H1 (cell line): Measurements from ENCODE around the gene PHYH. TPM values are rescaled to one million over a fixed set of nuclear protein-coding genes. Genes with fewer than 3 reads are reported as not detected.

Source experiments
- CTCF ChIA-PET: fragments of 300-600 bp; sonication (Branson Sonifier 250); formaldehyde crosslinking; loops from one replicate; lab custom pipeline; 2021; ENCODE audit not compliant: partially characterized antibody; lab: Charles Lee
- POLR2A ChIA-PET: fragments of 300-600 bp; sonication (Branson Sonifier 250); formaldehyde crosslinking; loops from one replicate; lab custom pipeline; 2021; ENCODE audit warnings: inconsistent platforms; ENCODE audit not compliant: partially characterized antibody; lab: Charles Lee
- DNase-seq, 2 experiments: peaks; one replicate each; pipeline versions ENCODE4 v3.0.0 to v3.0.0-alpha.2; 2010 to 2022; ENCODE audit warnings: low spot score in 2 of 2, low read depth in 1 of 2, mixed read lengths in 1 of 2
- FAIRE-seq: peaks from 2 replicates; lab custom pipeline; 2011; peaks lifted over from hg19 to GRCh38; lab: Jason Lieb, UNC
- H2AFZ ChIP-seq: 2 replicates; pipeline ENCODE4 v1.8.1; 2012; ENCODE audit warnings: low read length, inconsistent platforms
- H2AK5ac ChIP-seq: 2 replicates; pipeline ENCODE4 v1.6.1; 2013; ENCODE audit warnings: low read depth, low read length
- H2BK120ac ChIP-seq: replicated peaks from 2 replicates; pipeline ENCODE3; 2013; ENCODE audit warnings: low read depth, low read length, inconsistent platforms
- H2BK12ac ChIP-seq: 2 replicates; pipeline ENCODE4 v1.6.1; 2013; ENCODE audit warnings: low read depth, low read length
- H2BK15ac ChIP-seq: 2 replicates; pipeline ENCODE4 v1.6.1; 2013; ENCODE audit warnings: low read length
- H2BK20ac ChIP-seq: 2 replicates; pipeline ENCODE4 v1.6.1; 2013; ENCODE audit warnings: low read length
- H2BK5ac ChIP-seq: 2 replicates; pipeline ENCODE4 v1.6.1; 2013; ENCODE audit warnings: low read depth, low read length
- H3K14ac ChIP-seq: 2 replicates; pipeline ENCODE4 v1.6.1; 2013; ENCODE audit warnings: inconsistent platforms; ENCODE audit not compliant: insufficient read length
- H3K18ac ChIP-seq: 2 replicates; pipeline ENCODE4 v1.6.1; 2013; ENCODE audit warnings: low read length; ENCODE audit errors: extremely low read depth
- H3K23ac ChIP-seq: 2 replicates; pipeline ENCODE4 v1.6.1; 2013; ENCODE audit warnings: inconsistent platforms; ENCODE audit not compliant: insufficient read length
- H3K23me2 ChIP-seq: 2 replicates; pipeline ENCODE4 v1.6.1; 2013; ENCODE audit warnings: low read depth, low read length
- H3K27ac ChIP-seq: 2 replicates; pipeline ENCODE4 v1.6.1; 2011; ENCODE audit warnings: low read depth, low read length, inconsistent platforms
- H3K27me3 ChIP-seq, 4 experiments: replicated peaks in 1 of 4; 1 replicate in 1 of 4; 2 replicates in 3 of 4; pipeline versions ENCODE4 v1.6.1 to v1.8.1; 2011 to 2013; ENCODE audit warnings: low read length in 3 of 4, mild to moderate bottlenecking in 3 of 4, inconsistent platforms in 2 of 4, mixed read lengths in 2 of 4, moderate library complexity in 1 of 4; ENCODE audit not compliant: control insufficient read depth in 3 of 4, insufficient read depth in 3 of 4; ENCODE audit errors: extremely low read depth in 1 of 4
- H3K36me3 ChIP-seq, 4 experiments: 2 replicates each; pipeline versions ENCODE4 v1.6.1 to v1.8.1; 2011 to 2013; ENCODE audit warnings: mild to moderate bottlenecking in 4 of 4, low read length in 3 of 4, moderate library complexity in 2 of 4, control low read depth in 1 of 4, inconsistent platforms in 1 of 4; ENCODE audit not compliant: insufficient read depth in 4 of 4, control insufficient read depth in 2 of 4
- H3K4ac ChIP-seq: replicated peaks from 2 replicates; pipeline ENCODE3; 2013; ENCODE audit warnings: low read length, low read depth, mixed read lengths, inconsistent platforms; ENCODE audit not compliant: insufficient read length
- H3K4me1 ChIP-seq, 4 experiments: replicated peaks in 1 of 4; 1 replicate in 1 of 4; 2 replicates in 3 of 4; pipeline versions ENCODE4 v1.6.1 to v1.8.1; 2011 to 2013; ENCODE audit warnings: low read length in 3 of 4, inconsistent platforms in 2 of 4, mixed read lengths in 1 of 4; ENCODE audit not compliant: insufficient read depth in 4 of 4, control insufficient read depth in 3 of 4
- H3K4me2 ChIP-seq, 2 experiments: 2 replicates each; pipeline versions ENCODE4 v1.6.1 to v1.8.1; 2011 to 2013; ENCODE audit warnings: low read depth in 2 of 2, low read length in 2 of 2, control low read depth in 1 of 2, inconsistent platforms in 1 of 2, mild to moderate bottlenecking in 1 of 2; ENCODE audit not compliant: insufficient read depth in 1 of 2
- H3K4me3 ChIP-seq, 4 experiments: fragments of 200-600, 300-600 bp in 1 of 4; sonication (generic), shearing (Covaris generic), sonication (Bioruptor Twin) in 1 of 4; 2 replicates each; pipeline versions ENCODE4 v1.5.1 to v1.8.1; 2011 to 2016; ENCODE audit warnings: low read length in 4 of 4, low read depth in 3 of 4, control low read depth in 2 of 4, inconsistent platforms in 2 of 4, mild to moderate bottlenecking in 2 of 4, mixed read lengths in 1 of 4, moderate library complexity in 1 of 4; ENCODE audit not compliant: insufficient read depth in 2 of 4; ENCODE audit errors: extremely low read depth in 1 of 4
- H3K56ac ChIP-seq: replicated peaks from 2 replicates; pipeline ENCODE3; 2013; ENCODE audit warnings: low read depth, mild to moderate bottlenecking, mixed read lengths, low read length, inconsistent platforms; ENCODE audit not compliant: insufficient read length
- H3K79me1 ChIP-seq: 2 replicates; pipeline ENCODE4 v1.6.1; 2013; ENCODE audit warnings: low read depth, low read length, control low read depth
- H3K79me2 ChIP-seq, 2 experiments: 2 replicates each; pipeline versions ENCODE4 v1.6.1 to v1.8.1; 2012 to 2013; ENCODE audit warnings: low read length in 2 of 2, mild to moderate bottlenecking in 2 of 2, inconsistent platforms in 1 of 2; ENCODE audit not compliant: insufficient read depth in 2 of 2, control insufficient read depth in 1 of 2
- H3K9ac ChIP-seq, 4 experiments: replicated peaks in 1 of 4; 1 replicate in 1 of 4; 2 replicates in 3 of 4; pipeline versions ENCODE4 v1.6.1 to v1.8.1; 2011 to 2013; ENCODE audit warnings: low read depth in 3 of 4, low read length in 3 of 4, control low read depth in 2 of 4, mild to moderate bottlenecking in 2 of 4, moderate library complexity in 2 of 4, inconsistent platforms in 1 of 4; ENCODE audit errors: extremely low read depth in 1 of 4
- H3K9me3 ChIP-seq, 2 experiments: 2 replicates each; pipeline versions ENCODE4 v1.6.1 to v1.8.1; 2012 to 2013; ENCODE audit warnings: mild to moderate bottlenecking in 2 of 2, moderate library complexity in 2 of 2, control low read depth in 1 of 2, inconsistent platforms in 1 of 2, low read depth in 1 of 2, low read length in 1 of 2, mixed read lengths in 1 of 2; ENCODE audit not compliant: insufficient read depth in 2 of 2
- H4K20me1 ChIP-seq, 2 experiments: replicated peaks in 1 of 2; 2 replicates each; pipeline versions ENCODE3 to v1.8.1; 2011 to 2013; ENCODE audit warnings: inconsistent platforms in 2 of 2, low read length in 2 of 2, mild to moderate bottlenecking in 1 of 2; ENCODE audit not compliant: insufficient read depth in 2 of 2, control insufficient read depth in 1 of 2
- H4K5ac ChIP-seq: 2 replicates; pipeline ENCODE4 v1.6.1; 2013; ENCODE audit warnings: low read length, low read depth, mixed read lengths, inconsistent platforms; ENCODE audit not compliant: insufficient read length
- H4K8ac ChIP-seq: 2 replicates; pipeline ENCODE4 v1.8.0; 2013; ENCODE audit warnings: mild to moderate bottlenecking, moderate library complexity, low read length, inconsistent platforms; ENCODE audit not compliant: insufficient read depth; ENCODE audit errors: extremely low read depth
- H4K91ac ChIP-seq: replicated peaks from 2 replicates; pipeline ENCODE3; 2013; ENCODE audit warnings: low read length, mixed read lengths, inconsistent platforms; ENCODE audit not compliant: insufficient read length
- ASH2L ChIP-seq: fragments of 200-600, 300-600 bp; sonication (generic); IDR thresholded peaks from one replicate; pipeline ENCODE4 v1.7.1; 2017; ENCODE audit warnings: low read length
- BRCA1 ChIP-seq: IDR thresholded peaks from 2 replicates; pipeline ENCODE4 v1.6.1; 2012; ENCODE audit warnings: low read depth, low read length, improper control_type of control experiment
- CTBP2 ChIP-seq: IDR thresholded peaks from 2 replicates; pipeline ENCODE4 v1.7.0; 2011; ENCODE audit warnings: borderline replicate concordance, mild to moderate bottlenecking, moderate library complexity, mixed read lengths, low read length; ENCODE audit not compliant: insufficient read depth, insufficient read length
- KDM1A ChIP-seq: fragments of 200-600, 300-600 bp; sonication (generic); IDR thresholded peaks from 2 replicates; pipeline ENCODE4 v1.7.1; 2016; ENCODE audit warnings: mild to moderate bottlenecking, low read length, borderline replicate concordance
- RBBP5 ChIP-seq: IDR thresholded peaks from 2 replicates; pipeline ENCODE4 v1.7.1; 2012; ENCODE audit warnings: low read depth, mild to moderate bottlenecking, inconsistent platforms, low read length, moderate library complexity, borderline replicate concordance
- RFX5 ChIP-seq: IDR thresholded peaks from 2 replicates; pipeline ENCODE4 v1.6.1; 2011; ENCODE audit warnings: low read depth, low read length, improper control_type of control experiment, borderline replicate concordance
- RXRA ChIP-seq: IDR thresholded peaks from 2 replicates; pipeline ENCODE4 v1.6.1; 2011; ENCODE audit warnings: low read depth, mild to moderate bottlenecking, low read length, moderate library complexity; ENCODE audit not compliant: insufficient read depth
- SAP30 ChIP-seq: fragments of 300-600 bp; sonication (generic); IDR thresholded peaks from 2 replicates; pipeline ENCODE4 v1.7.1; 2012; ENCODE audit warnings: low read length, moderate library complexity, mild to moderate bottlenecking, inconsistent platforms; ENCODE audit not compliant: insufficient read depth, insufficient replicate concordance
- ZNF274 ChIP-seq: IDR thresholded peaks from 2 replicates; pipeline ENCODE4 v1.7.0; 2012; ENCODE audit warnings: low read length, borderline replicate concordance; ENCODE audit errors: extremely low read depth
- WGBS, 2 experiments: shearing (Covaris generic) in 1 of 2; methylation state at CpG; one replicate each; pipeline versions ENCODE4 v1.1.6 to v1.1.7; 2013 to 2015; ENCODE audit warnings: low lambda C conversion rate in 2 of 2, mixed read lengths in 2 of 2, inconsistent platforms in 1 of 2, low coverage in 1 of 2, missing lambda C conversion rate in 1 of 2; ENCODE audit not compliant: insufficient replicate concordance in 2 of 2, insufficient coverage in 1 of 2, insufficient read length in 1 of 2; ENCODE audit errors: extremely low coverage in 1 of 2, missing lambda C conversion rate in 1 of 2; 5-methylcytosine and 5-hydroxymethylcytosine counted together
- polyA plus RNA-seq, 7 experiments: library from polyadenylated mRNA; depleted of rRNA in 3 of 7; stranded (reverse) in 5 of 7; unstranded in 2 of 7; fragments of >200 nt in 5 of 7; fragments of 200-250 nt in 2 of 7; gene quantifications; 1 replicate in 5 of 7; 2 replicates in 1 of 7; 4 replicates in 1 of 7; pipeline versions ENCODE4 v1.2.1 to v1.2.3, GENCODE V29; 2011 to 2013; ENCODE audit warnings: missing spikeins in 2 of 7, mixed read lengths in 2 of 7
- total RNA-seq: library from RNA; stranded (reverse); fragmentation: NEBNext Ultra II Directional; extraction: Animal tissue kit (Norgen Biotek cat#: 25700); gene quantifications from 2 replicates; pipeline ENCODE4 v1.2.1, GENCODE V29; 2021
- TF ChIP-seq, protein P1 (sequence below): IDR thresholded peaks from 2 replicates; pipeline ENCODE4 v1.6.1; 2012; ENCODE audit warnings: inconsistent platforms

Gene PHYH
- total and polyA plus RNA-seq, 2 of the 8 experiments (the other 6 are each of a cell fraction or from before 2014, with no cell fraction given): 22.0 to 22.7 TPM

DNA sequence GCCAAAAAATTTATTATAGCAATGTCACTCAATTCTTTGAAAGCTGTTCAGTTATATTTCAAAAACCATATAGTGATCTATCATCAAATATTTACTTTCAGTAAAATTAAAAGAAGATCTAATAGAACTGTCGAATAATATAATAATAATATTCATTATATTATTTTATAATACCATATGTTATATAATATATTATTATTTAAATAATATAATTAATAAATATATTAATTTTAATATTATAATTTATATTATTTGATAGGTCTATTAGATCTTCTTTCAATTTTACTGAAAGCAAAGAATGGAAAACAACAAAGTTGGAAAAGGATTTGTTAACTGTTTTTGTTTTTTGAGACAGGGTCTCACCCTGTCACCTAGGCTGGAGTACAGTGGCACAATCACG lies 43.2 kb downstream of the PHYH start:
- Histone ChIP-seq H2AFZ (no peak overlapping the region), H3K27ac (no peak overlapping the region), H3K36me3 (no peaks in the 10 kb centered on the region), H2BK15ac (no peak overlapping the region), H2BK120ac (no peak overlapping the region), H3K79me1 (no peaks in the 10 kb centered on the region), H3K9me3 (peaks cover 0 to 5% of the 10 kb centered on the region in 2 experiments; a peak in 1 of 4 replicates), H3K4ac (no peak overlapping the region), H3K4me2 (no peak overlapping the region), H3K23me2 (no peaks in the 10 kb centered on the region), H4K20me1 (no peaks in the 10 kb centered on the region), H3K23ac (no peak overlapping the region), H2AK5ac (no peak overlapping the region), H3K27me3 (no peaks in the 10 kb centered on the region), H3K4me1 (no peaks in the 10 kb centered on the region), H3K79me2 (no peaks in the 10 kb centered on the region), H3K56ac (no peak overlapping the region), H2BK5ac (no peak overlapping the region), H2BK12ac (no peak overlapping the region), H4K91ac (no peak overlapping the region), H3K18ac (no peak overlapping the region), H4K5ac (no peak overlapping the region), H3K9ac (no peak overlapping the region), H3K14ac (no peak overlapping the region), H2BK20ac (no peak overlapping the region), H4K8ac (no peak overlapping the region), H3K4me3 (no peak overlapping the region)
- WGBS, 2 experiments: 88% methylated on average over 2 of the region's 2 CpGs; no CpG with 5 or more reads in 1 of the 2 experiments
- CTCF ChIA-PET: interaction anchor here (0.6 to 1.3 kb wide), 3 partner anchors 11 to 50 kb away, joined by 3 read pairs; no protein-coding TSS in a partner anchor
- DNase-seq (no peak), FAIRE-seq (no peak)
- POLR2A ChIA-PET: interaction anchor here (1.1 kb wide), 1 partner anchor 8 kb away, joined by 3 read pairs; no protein-coding TSS in a partner anchor
- TF ChIP-seq SAP30 (no peak), BRCA1 (no peak), CTBP2 (no peak), ASH2L (no peak), ZNF274 (no peak), KDM1A (no peak), RXRA (no peak), RFX5 (no peak), RBBP5 (no peak)
- TF ChIP-seq, protein P1, sequence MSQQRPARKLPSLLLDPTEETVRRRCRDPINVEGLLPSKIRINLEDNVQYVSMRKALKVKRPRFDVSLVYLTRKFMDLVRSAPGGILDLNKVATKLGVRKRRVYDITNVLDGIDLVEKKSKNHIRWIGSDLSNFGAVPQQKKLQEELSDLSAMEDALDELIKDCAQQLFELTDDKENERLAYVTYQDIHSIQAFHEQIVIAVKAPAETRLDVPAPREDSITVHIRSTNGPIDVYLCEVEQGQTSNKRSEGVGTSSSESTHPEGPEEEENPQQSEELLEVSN: no peak
